Karpas-422 (cell line): ENCODE data around the gene TMEM190. TPM values are rescaled to one million over a fixed set of nuclear protein-coding genes. Genes with fewer than 3 reads are reported as not detected.

Source experiments
- DNase-seq: peaks from one replicate; pipeline ENCODE4 v3.0.0-alpha.2; 2015
- H2AFZ ChIP-seq: fragments of 200-600 bp; sonication (generic); 2 replicates; pipeline ENCODE4 v1.6.1; 2014; ENCODE audit warnings: antibody characterized with exemption, low read length, mixed read lengths
- H3K27ac ChIP-seq: fragments of 200-600 bp; sonication (generic); 2 replicates; pipeline ENCODE4 v1.5.1; 2014; ENCODE audit warnings: mild to moderate bottlenecking, low read length, moderate library complexity
- H3K27me3 ChIP-seq: fragments of 200-600 bp; sonication (generic); 2 replicates; pipeline ENCODE4 v1.6.1; 2014; ENCODE audit warnings: low read length, mixed read lengths
- H3K36me3 ChIP-seq: fragments of 200-600 bp; sonication (generic); 2 replicates; pipeline ENCODE4 v1.6.1; 2014; ENCODE audit warnings: low read length, mixed read lengths; ENCODE audit not compliant: insufficient read depth
- H3K4me1 ChIP-seq: fragments of 200-600 bp; sonication (generic); 2 replicates; pipeline ENCODE4 v1.6.1; 2014; ENCODE audit warnings: mild to moderate bottlenecking, low read length, mixed read lengths
- H3K4me2 ChIP-seq: fragments of 200-600 bp; sonication (generic); 2 replicates; pipeline ENCODE4 v1.6.1; 2014; ENCODE audit warnings: low read length, low read depth, mild to moderate bottlenecking; ENCODE audit not compliant: poor library complexity, severe bottlenecking
- H3K4me3 ChIP-seq: fragments of 200-600 bp; sonication (generic); 2 replicates; pipeline ENCODE4 v1.5.1; 2014; ENCODE audit warnings: mild to moderate bottlenecking, antibody characterized with exemption, low read length, mixed read lengths
- H3K79me2 ChIP-seq: fragments of 200-600 bp; sonication (generic); 2 replicates; pipeline ENCODE4 v1.6.1; 2014; ENCODE audit warnings: mild to moderate bottlenecking, low read length, mixed read lengths
- H3K9ac ChIP-seq: fragments of 200-600 bp; sonication (generic); 2 replicates; pipeline ENCODE4 v1.6.0; 2014; ENCODE audit warnings: low read length
- H3K9me2 ChIP-seq: fragments of 200-600 bp; sonication (generic), shearing (Covaris generic); replicated peaks from 2 replicates; pipeline ENCODE4 v1.6.0; 2014; ENCODE audit warnings: mild to moderate bottlenecking, low read length, moderate library complexity; ENCODE audit not compliant: insufficient read depth
- H3K9me3 ChIP-seq: fragments of 300-700, 200-600 bp; sonication (generic); 2 replicates; pipeline ENCODE4 v1.6.1; 2014; ENCODE audit warnings: low read length, mixed read lengths
- H4K20me1 ChIP-seq: fragments of 200-600 bp; sonication (generic); 2 replicates; pipeline ENCODE4 v1.6.1; 2014; ENCODE audit warnings: mild to moderate bottlenecking, antibody characterized with exemption, low read length, low read depth; ENCODE audit not compliant: insufficient read depth
- total RNA-seq: library from RNA; depleted of rRNA; stranded (reverse); fragments of >200 nt; shearing (Covaris generic); gene quantifications from 2 replicates; pipeline ENCODE4 v1.2.3, GENCODE V29; 2014; ENCODE audit warnings: low replicate concordance

TMEM190 gene
- total RNA-seq, 1 experiment from 2014 or later: not detected

DNA sequence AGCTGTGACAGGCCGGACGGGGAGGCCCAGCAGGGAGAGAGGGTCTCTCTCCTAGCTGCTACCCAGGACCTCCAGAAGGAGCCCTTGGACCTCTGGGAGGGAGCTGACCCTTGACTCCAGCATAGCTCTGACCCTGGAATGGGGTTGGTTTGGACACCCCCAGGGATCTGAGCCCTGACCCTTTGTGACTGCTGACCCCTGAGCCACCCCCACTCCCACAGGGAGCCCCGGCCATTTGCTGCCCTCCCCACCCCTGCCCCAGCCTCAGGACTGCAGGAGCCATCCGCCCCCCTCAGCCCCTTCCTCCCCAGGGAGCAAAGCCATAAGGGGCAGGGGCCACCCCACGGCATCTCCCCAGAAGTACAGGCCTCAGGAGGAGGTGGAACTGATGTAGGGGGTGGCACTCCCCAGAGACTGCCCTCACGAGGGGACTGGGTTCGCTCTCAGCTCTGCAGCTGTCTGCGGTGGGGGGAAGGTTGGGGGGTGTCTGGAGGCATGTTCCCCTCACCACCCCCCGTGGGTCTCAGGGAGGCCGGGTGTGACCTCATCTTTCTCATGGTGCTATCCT is 29.1 kb upstream of the TMEM190 start:
- Histone ChIP-seq H3K9me2 (no peaks in the 10 kb centered on the region), H3K36me3 (no peaks in the 10 kb centered on the region), H3K4me2 (no peak overlapping the region), H3K9me3 (no peaks in the 10 kb centered on the region), H3K27ac (no peak overlapping the region), H3K27me3 (no peaks in the 10 kb centered on the region), H3K9ac (no peak overlapping the region), H3K4me3 (no peak overlapping the region), H3K4me1 (no peaks in the 10 kb centered on the region), H4K20me1 (peaks cover under 1% of the 10 kb centered on the region; the same call in 1 of the 2 replicates), H2AFZ (no peak overlapping the region), H3K79me2 (no peaks in the 10 kb centered on the region)
- no peak for DNase-seq

- Histone ChIP-seq H3K9me2 (no peaks in the 10 kb centered on the region), H3K4me1 (no peaks in the 10 kb centered on the region), H3K4me2 (no peak overlapping the region), H3K79me2 (no peaks in the 10 kb centered on the region), H3K9me3 (no peaks in the 10 kb centered on the region), H3K36me3 (no peaks in the 10 kb centered on the region), H3K27me3 (no peaks in the 10 kb centered on the region), H3K27ac (no peak overlapping the region), H3K9ac (no peak overlapping the region), H3K4me3 (no peak overlapping the region), H2AFZ (no peak overlapping the region), H4K20me1 (no peaks in the 10 kb centered on the region; the same call in 1 of the 2 replicates)
- DNase-seq: no peak
Measured at GRCh38 chr19:55348317-55349034, 28.1 kb upstream of the TMEM190 start.

- Histone ChIP-seq H3K27ac (no peak overlapping the region), H3K4me1 (no peaks in the 10 kb centered on the region), H3K9ac (no peak overlapping the region), H2AFZ (no peak overlapping the region), H3K36me3 (no peaks in the 10 kb centered on the region), H3K4me3 (no peak overlapping the region), H3K27me3 (no peaks in the 10 kb centered on the region), H4K20me1 (no peaks in the 10 kb centered on the region; the same call in 1 of the 2 replicates), H3K9me3 (no peaks in the 10 kb centered on the region), H3K4me2 (no peak overlapping the region), H3K79me2 (no peaks in the 10 kb centered on the region), H3K9me2 (no peaks in the 10 kb centered on the region)
- DNase-seq: no peak
Measured at GRCh38 chr19:55350620-55351315, 25.9 kb upstream of the TMEM190 start.

- no peak for DNase-seq
- Histone ChIP-seq H3K27ac (no peak overlapping the region), H3K9ac (no peak overlapping the region), H3K4me1 (no peaks in the 10 kb centered on the region), H3K4me2 (no peak overlapping the region), H3K4me3 (no peak overlapping the region), H3K36me3 (no peaks in the 10 kb centered on the region), H3K79me2 (no peaks in the 10 kb centered on the region), H2AFZ (no peak overlapping the region), H4K20me1 (no peaks in the 10 kb centered on the region; the same call in 1 of the 2 replicates), H3K9me3 (no peaks in the 10 kb centered on the region), H3K27me3 (no peaks in the 10 kb centered on the region), H3K9me2 (no peaks in the 10 kb centered on the region)
Measured at GRCh38 chr19:55352040-55352439, 24.6 kb upstream of the TMEM190 start.

DNA sequence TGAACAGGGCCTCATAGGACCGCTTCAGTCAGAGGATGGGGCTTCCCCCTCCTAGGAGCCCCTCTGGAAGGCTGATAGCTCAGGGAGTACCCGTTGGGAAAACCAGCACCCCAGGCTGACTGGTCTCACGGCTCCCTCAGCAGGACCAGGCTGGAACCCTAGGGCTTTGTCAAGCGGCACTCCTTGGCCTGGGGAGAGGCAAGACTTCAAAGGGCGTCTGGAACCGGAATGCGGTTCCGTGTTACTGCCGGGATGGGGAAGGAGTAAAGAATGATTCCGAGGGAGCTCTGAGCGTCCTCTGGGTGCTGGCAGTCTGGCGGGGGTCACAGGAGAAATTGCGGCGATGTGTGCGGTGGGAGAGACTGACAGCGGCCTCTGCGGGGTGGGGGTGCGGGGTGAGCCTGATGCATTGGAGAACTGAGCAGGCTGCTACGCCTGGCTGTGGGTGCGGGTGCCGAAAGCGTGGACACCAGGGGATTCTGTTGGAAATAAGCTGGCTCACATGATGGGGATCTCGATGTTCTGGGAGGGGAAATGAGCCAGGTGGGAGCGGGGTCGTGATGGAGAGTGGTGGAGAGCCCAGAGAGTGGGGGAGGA is 24.0 kb upstream of the TMEM190 start:
- Histone ChIP-seq H3K4me2 (no peak overlapping the region), H3K9me3 (no peaks in the 10 kb centered on the region), H3K9ac (no peak overlapping the region), H3K4me1 (no peaks in the 10 kb centered on the region), H3K79me2 (no peaks in the 10 kb centered on the region), H3K27me3 (no peaks in the 10 kb centered on the region), H3K27ac (no peak overlapping the region), H3K9me2 (no peaks in the 10 kb centered on the region), H2AFZ (no peak overlapping the region), H4K20me1 (no peaks in the 10 kb centered on the region; the same call in 1 of the 2 replicates), H3K36me3 (no peaks in the 10 kb centered on the region), H3K4me3 (no peak overlapping the region)
- no peak for DNase-seq

- H3K4me3 ChIP-seq: no peak overlapping the region
- no peaks in the 10 kb centered on the region for H3K4me1 ChIP-seq
- H3K27ac ChIP-seq: no peak overlapping the region
- H3K79me2 ChIP-seq: no peaks in the 10 kb centered on the region
- no peak overlapping the region for H2AFZ ChIP-seq
- no peaks in the 10 kb centered on the region; the same call in 1 of the 2 replicates for H4K20me1 ChIP-seq
- no peak overlapping the region for H3K9ac ChIP-seq
- H3K27me3 ChIP-seq: no peaks in the 10 kb centered on the region
- no peaks in the 10 kb centered on the region for H3K9me2 ChIP-seq
- DNase-seq: no peak
- H3K36me3 ChIP-seq: no peaks in the 10 kb centered on the region
- H3K9me3 ChIP-seq: no peaks in the 10 kb centered on the region
- H3K4me2 ChIP-seq: no peak overlapping the region
Measured at GRCh38 chr19:55353356-55353802, 23.2 kb upstream of the TMEM190 start.

- Histone ChIP-seq H3K79me2 (no peaks in the 10 kb centered on the region), H2AFZ (no peak overlapping the region), H3K9me3 (no peaks in the 10 kb centered on the region), H3K4me3 (no peak overlapping the region), H3K9me2 (no peaks in the 10 kb centered on the region), H3K9ac (no peak overlapping the region), H3K36me3 (no peaks in the 10 kb centered on the region), H3K27ac (no peak overlapping the region), H3K27me3 (no peaks in the 10 kb centered on the region), H3K4me2 (no peak overlapping the region), H4K20me1 (no peaks in the 10 kb centered on the region; the same call in 1 of the 2 replicates), H3K4me1 (no peaks in the 10 kb centered on the region)
- peak; percentile 65 for DNase-seq
Measured at GRCh38 chr19:55353803-55354697, 22.6 kb upstream of the TMEM190 start.
